LNCAP (cell line): ENCODE data around the gene PROSER2.

ENCODE experiments used
- TF ChIP-seq, protein P1 (sequence below): fragments of 450-650 bp; IDR thresholded peaks from 2 replicates; pipeline ENCODE4 v1.5.1; 2017; ENCODE audit warnings: mild to moderate bottlenecking

The PROSER2 gene

DNA sequence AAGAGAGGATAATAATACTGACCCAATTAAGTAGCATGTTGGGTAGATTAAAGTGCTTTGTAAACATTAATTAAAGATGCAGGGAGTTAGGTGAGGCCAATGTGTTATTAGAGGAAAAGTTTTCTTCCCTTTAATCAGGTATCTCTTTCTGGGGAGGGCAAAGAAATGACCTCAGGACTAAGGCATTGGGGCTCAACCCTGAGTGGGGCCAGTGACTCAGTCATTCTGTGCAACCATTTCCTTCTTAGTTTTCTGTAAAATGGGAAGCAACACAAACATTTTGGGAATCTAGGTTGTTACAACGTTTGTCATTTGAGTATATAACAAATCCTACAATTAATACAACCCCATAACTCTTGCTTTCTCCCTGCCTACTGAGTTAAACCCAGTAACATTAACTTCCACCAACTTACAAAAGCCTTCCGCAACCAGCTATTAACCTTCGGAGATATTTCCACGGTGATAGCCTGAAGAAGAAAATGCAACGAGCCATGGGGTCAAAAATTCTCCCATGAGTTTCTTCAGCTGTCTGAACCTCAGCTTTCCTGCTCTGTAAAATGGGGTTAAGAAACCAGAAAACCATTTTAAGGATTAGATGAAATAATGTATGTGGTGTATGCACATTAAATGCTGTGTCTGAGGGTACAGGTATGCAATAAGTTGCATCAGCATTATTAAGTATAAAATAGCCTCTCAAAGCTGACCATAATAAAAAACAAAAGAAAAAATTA, 965 bp upstream of the PROSER2 start:
- TF ChIP-seq, protein P1, sequence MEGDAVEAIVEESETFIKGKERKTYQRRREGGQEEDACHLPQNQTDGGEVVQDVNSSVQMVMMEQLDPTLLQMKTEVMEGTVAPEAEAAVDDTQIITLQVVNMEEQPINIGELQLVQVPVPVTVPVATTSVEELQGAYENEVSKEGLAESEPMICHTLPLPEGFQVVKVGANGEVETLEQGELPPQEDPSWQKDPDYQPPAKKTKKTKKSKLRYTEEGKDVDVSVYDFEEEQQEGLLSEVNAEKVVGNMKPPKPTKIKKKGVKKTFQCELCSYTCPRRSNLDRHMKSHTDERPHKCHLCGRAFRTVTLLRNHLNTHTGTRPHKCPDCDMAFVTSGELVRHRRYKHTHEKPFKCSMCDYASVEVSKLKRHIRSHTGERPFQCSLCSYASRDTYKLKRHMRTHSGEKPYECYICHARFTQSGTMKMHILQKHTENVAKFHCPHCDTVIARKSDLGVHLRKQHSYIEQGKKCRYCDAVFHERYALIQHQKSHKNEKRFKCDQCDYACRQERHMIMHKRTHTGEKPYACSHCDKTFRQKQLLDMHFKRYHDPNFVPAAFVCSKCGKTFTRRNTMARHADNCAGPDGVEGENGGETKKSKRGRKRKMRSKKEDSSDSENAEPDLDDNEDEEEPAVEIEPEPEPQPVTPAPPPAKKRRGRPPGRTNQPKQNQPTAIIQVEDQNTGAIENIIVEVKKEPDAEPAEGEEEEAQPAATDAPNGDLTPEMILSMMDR: no peak

GRCh38 chr10:11822809-11823121, 391 bp upstream of the PROSER2 start:
- TF ChIP-seq, protein P1: no peak

GRCh38 chr10:11823989-11824346, 812 bp downstream of the PROSER2 start:
- TF ChIP-seq, protein P1: no peak

DNA sequence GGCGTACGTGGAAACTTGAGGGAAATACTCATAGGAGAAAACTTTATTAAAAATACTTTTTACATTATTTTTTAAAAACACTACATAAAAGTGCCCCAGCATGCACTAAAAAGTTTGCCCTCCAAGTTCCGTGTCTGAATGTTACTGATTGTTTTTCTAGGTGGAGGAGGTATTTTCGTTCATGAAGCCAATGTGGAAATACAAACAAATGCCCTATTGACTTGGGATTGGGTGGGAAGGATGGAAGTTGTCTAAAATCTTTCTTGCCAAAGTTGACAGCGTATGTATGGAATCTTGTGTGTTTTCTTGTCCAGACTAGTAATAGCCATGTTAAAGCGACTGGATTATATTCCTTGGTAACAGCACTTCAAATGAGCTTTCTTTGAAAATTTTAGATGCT, 1.2 kb downstream of the PROSER2 start:
- TF ChIP-seq, protein P1: no peak

GRCh38 chr10:11824825-11825224, 1.7 kb downstream of the PROSER2 start:
- TF ChIP-seq, protein P1: no peak

GRCh38 chr10:11825796-11826414, 2.7 kb downstream of the PROSER2 start:
- TF ChIP-seq, protein P1: no peak

DNA sequence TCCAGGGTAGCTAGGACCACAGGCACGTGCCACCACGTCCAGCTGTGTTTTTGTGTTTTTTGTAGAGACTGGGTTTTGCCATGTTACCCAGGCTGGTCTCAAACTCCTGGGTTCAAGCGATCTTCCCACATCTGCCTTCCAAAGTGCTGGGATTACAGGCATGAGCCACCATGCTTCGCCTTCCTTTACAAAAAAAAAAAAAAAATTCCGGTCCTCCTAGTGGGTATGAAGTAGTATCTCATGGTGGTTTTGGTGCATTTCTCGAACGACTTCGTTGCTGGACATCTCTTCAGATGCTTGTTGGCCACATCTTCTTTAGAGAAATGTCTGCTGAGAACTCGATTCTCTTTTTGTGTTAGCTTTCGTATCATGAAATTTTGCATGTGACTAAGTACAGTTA, 3.9 kb downstream of the PROSER2 start:
- TF ChIP-seq, protein P1: no peak
